NCI-H2081 (cell line): ENCODE measurements around the gene ARHGEF40.
"Not testable (repeated sequence)": the region's sequence is repeated elsewhere in the genome, so short reads cannot be mapped to it uniquely, and the experiment has no call there.

Experiments
- DNase-seq, 2 experiments: peaks; one replicate each; lab custom pipeline; 2025; lab: John Stamatoyannopoulos, UW

ARHGEF40 gene

GRCh38 chr14:21039585-21040369, 30.3 kb upstream of the ARHGEF40 start:
- peak in 1 of 2 experiments; percentile 2 for DNase-seq

- no peak for DNase-seq
Observed at GRCh38 chr14:21040370-21040925, 29.7 kb upstream of the ARHGEF40 start.

GRCh38 chr14:21040941-21041340, 29.2 kb upstream of the ARHGEF40 start:
- DNase-seq = not testable (repeated sequence)

- DNase-seq = no peak
Observed at GRCh38 chr14:21041676-21042433, 28.2 kb upstream of the ARHGEF40 start, which contains the start of gene RNASE7. Gene RNASE7, plus strand, starts transcription at chr14:21042362. Its CDS starts 631 bp downstream, at chr14:21042993.

- no peak for DNase-seq
Observed at GRCh38 chr14:21042918-21043317, 27.2 kb upstream of the ARHGEF40 start.

GRCh38 chr14:21043387-21043973, 26.6 kb upstream of the ARHGEF40 start:
- DNase-seq = no peak

GRCh38 chr14:21043974-21044618, 26.0 kb upstream of the ARHGEF40 start:
- DNase-seq = no peak

- DNase-seq = no peak
Observed at GRCh38 chr14:21047378-21047781, 22.7 kb upstream of the ARHGEF40 start.

- DNase-seq = no peak
Observed at GRCh38 chr14:21048638-21049037, 21.5 kb upstream of the ARHGEF40 start.

GRCh38 chr14:21049271-21049673, 20.8 kb upstream of the ARHGEF40 start:
- DNase-seq = no peak

GRCh38 chr14:21050597-21050996, 19.5 kb upstream of the ARHGEF40 start:
- no peak for DNase-seq

GRCh38 chr14:21053184-21054122, 16.7 kb upstream of the ARHGEF40 start:
- no peak for DNase-seq

- no peak for DNase-seq
Observed at GRCh38 chr14:21054123-21054767, 15.9 kb upstream of the ARHGEF40 start.

GRCh38 chr14:21054768-21055145, 15.3 kb upstream of the ARHGEF40 start:
- no peak for DNase-seq

GRCh38 chr14:21055432-21056117, 14.5 kb upstream of the ARHGEF40 start:
- no peak for DNase-seq

- no peak for DNase-seq
Observed at GRCh38 chr14:21056520-21057163, 13.5 kb upstream of the ARHGEF40 start.

GRCh38 chr14:21057803-21058675, 12.1 kb upstream of the ARHGEF40 start, which contains the start of gene RNASE8:
Gene RNASE8, plus strand, starts transcription at chr14:21057822. Its CDS starts 71 bp downstream, at chr14:21057893.
- DNase-seq = no peak

GRCh38 chr14:21058903-21059302, 11.2 kb upstream of the ARHGEF40 start:
- no peak for DNase-seq
